ENCODE results near the gene LCN2.

Gene LCN2

DNA sequence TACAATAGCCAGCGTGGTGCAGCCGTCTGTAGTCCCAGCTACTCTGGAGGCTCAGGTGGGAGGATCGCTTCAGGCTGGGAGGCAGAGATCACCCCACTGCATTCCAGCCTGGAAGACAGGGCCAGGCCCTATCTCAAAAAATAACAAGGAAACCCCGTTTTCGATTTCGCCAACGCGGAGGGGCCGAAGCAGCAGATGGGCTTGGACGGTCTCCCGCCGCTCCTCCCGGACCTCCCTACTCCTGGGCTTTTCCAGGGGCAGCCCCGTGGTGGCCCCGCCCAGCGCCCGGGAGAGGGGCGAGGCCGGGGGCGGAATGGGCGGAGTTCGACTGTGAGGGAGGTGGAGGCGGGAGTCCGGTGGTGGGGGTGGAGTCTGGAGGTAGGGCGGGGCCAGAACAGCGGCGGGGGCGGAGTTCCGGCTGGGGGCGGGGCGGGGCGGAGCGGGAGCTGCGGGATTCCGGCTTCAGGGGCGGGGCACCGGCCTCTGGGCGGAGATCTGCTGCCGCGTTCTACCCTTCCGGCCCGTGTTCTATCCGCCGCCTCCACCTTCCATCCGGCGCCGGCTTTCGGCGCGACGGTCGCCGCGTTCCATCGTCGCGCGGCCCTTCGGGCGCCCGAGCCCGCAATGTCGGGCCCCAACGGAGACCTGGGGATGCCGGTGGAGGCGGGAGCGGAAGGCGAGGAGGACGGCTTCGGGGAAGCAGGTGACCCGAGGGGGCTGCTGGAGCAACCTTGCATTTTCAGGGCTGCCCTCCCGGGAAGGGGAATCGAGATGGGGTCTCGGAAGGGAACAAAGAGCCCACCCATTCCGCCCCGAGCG lies 10.7 kb downstream of the LCN2 start, which contains the start of gene BBLN:
BBLN (plus strand) TSS at position 482 of the 819 bp plus-strand sequence; CDS start at position 625, 143 bp downstream.
- DNase-seq (ENCODE audit: low read depth, low spot score) = peak; percentile 18

DNA sequence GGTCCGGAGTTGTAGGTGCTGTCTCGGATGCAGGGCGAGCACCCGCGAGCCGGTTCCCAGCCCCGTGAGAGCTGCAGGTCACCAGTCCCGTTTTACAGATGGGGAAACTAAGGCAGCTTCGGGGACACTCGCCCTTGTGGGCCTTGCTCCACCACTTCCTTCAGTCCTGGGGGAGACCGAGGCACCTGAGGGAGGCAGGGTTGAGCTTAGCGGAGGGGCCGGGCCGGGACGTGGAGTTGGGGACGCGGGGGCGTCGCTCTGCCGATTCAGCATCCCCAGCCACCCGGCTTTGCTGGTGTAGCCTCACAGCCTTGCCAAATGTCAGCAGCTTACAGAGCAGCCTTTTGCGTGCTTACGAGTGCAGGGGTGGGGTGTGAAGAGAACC lies 11.3 kb downstream of the LCN2 start:
- no peaks in the 10 kb centered on the region for H3K9me3 ChIP-seq (ENCODE audit: low read depth, low read length)
- no peak for TF ChIP-seq POLR2AphosphoS5 (IDR thresholded peaks at IDR 0.05; ENCODE audit: borderline replicate concordance, low read depth, low read length)
- TF ChIP-seq FOXP2 (optimal IDR thresholded peaks at IDR 0.05; ENCODE audit: control extremely low read depth, extremely low read length, insufficient read depth) = no peak
- TF ChIP-seq EZH2 (IDR thresholded peaks at IDR 0.05) = no peak
- no peak for DNase-seq (ENCODE audit: low read depth, low spot score)
- H3K36me3 ChIP-seq (ENCODE audit: insufficient read depth, low read length) = peaks cover 9% of the 10 kb centered on the region; the same call in 1 of the 2 replicates
- peak overlapping the region; percentile 95 for H3K4me3 ChIP-seq
- H3K27ac ChIP-seq = no peak overlapping the region
- peak overlapping the region; percentile 81 for H3K9ac ChIP-seq (ENCODE audit: insufficient read length)

More for the DNA sequence above, 10.7 kb downstream of the LCN2 start, which contains the start of gene BBLN:
- H3K27ac ChIP-seq = peak within 1 kb of the TSS; percentile 54
- H3K4me3 ChIP-seq = peak within 1 kb of the TSS; percentile 95
- no peaks in the 10 kb centered on the region for H3K9me3 ChIP-seq (ENCODE audit: low read depth, low read length)
- peak within 1 kb of the TSS; percentile 81 for H3K9ac ChIP-seq (ENCODE audit: insufficient read length)
- TF ChIP-seq EZH2 (IDR thresholded peaks at IDR 0.05) = no peak
- peak; percentile 85 for TF ChIP-seq POLR2AphosphoS5 (IDR thresholded peaks at IDR 0.05; ENCODE audit: borderline replicate concordance, low read depth, low read length)
- peaks cover 8% of the 10 kb centered on the region; the same call in 1 of the 2 replicates for H3K36me3 ChIP-seq (ENCODE audit: insufficient read depth, low read length)

GRCh38 chr9:128161215-128161902 lies 12.1 kb downstream of the LCN2 start:
- Histone ChIP-seq H3K27ac (no peak overlapping the region), H3K9ac (ENCODE audit: insufficient read length) (peak overlapping the region; percentile 81), H3K4me3 (peak overlapping the region; percentile 95), H3K9me3 (ENCODE audit: low read depth, low read length) (no peaks in the 10 kb centered on the region), H3K36me3 (ENCODE audit: insufficient read depth, low read length) (peaks cover 14% of the 10 kb centered on the region; the same call in 1 of the 2 replicates)
- TF ChIP-seq POLR2AphosphoS5 (IDR thresholded peaks at IDR 0.05; ENCODE audit: borderline replicate concordance, low read depth, low read length) = 0 out of 2 replicates have a peak, but pooled peaks have one; percentile 6
- TF ChIP-seq EZH2 (IDR thresholded peaks at IDR 0.05) = no peak
- TF ChIP-seq FOXP2 (optimal IDR thresholded peaks at IDR 0.05; ENCODE audit: control extremely low read depth, extremely low read length, insufficient read depth) = no peak
- DNase-seq (ENCODE audit: low read depth, low spot score) = no peak

GRCh38 chr9:128162215-128163026 lies 13.2 kb downstream of the LCN2 start:
- DNase-seq (ENCODE audit: low read depth, low spot score) = no peak
- Histone ChIP-seq H3K4me3 (no peak overlapping the region), H3K27ac (no peak overlapping the region), H3K9me3 (ENCODE audit: low read depth, low read length) (no peaks in the 10 kb centered on the region), H3K9ac (ENCODE audit: insufficient read length) (no peak overlapping the region), H3K36me3 (ENCODE audit: insufficient read depth, low read length) (peaks cover 24% of the 10 kb centered on the region; the same call in 1 of the 2 replicates)
- no peak for TF ChIP-seq EZH2 (IDR thresholded peaks at IDR 0.05)
- no peak for TF ChIP-seq FOXP2 (optimal IDR thresholded peaks at IDR 0.05; ENCODE audit: control extremely low read depth, extremely low read length, insufficient read depth)
- no peak for TF ChIP-seq POLR2AphosphoS5 (IDR thresholded peaks at IDR 0.05; ENCODE audit: borderline replicate concordance, low read depth, low read length)

GRCh38 chr9:128163027-128163515 lies 13.8 kb downstream of the LCN2 start:
- H3K9me3 ChIP-seq (ENCODE audit: low read depth, low read length) = no peaks in the 10 kb centered on the region
- peaks cover 24% of the 10 kb centered on the region; the same call in 1 of the 2 replicates for H3K36me3 ChIP-seq (ENCODE audit: insufficient read depth, low read length)
- H3K4me3 ChIP-seq = no peak overlapping the region
- DNase-seq (ENCODE audit: low read depth, low spot score) = no peak
- H3K27ac ChIP-seq = no peak overlapping the region
- TF ChIP-seq EZH2 (IDR thresholded peaks at IDR 0.05) (no peak), FOXP2 (optimal IDR thresholded peaks at IDR 0.05; ENCODE audit: control extremely low read depth, extremely low read length, insufficient read depth) (no peak), POLR2AphosphoS5 (IDR thresholded peaks at IDR 0.05; ENCODE audit: borderline replicate concordance, low read depth, low read length) (no peak)
- H3K9ac ChIP-seq (ENCODE audit: insufficient read length) = no peak overlapping the region

DNA sequence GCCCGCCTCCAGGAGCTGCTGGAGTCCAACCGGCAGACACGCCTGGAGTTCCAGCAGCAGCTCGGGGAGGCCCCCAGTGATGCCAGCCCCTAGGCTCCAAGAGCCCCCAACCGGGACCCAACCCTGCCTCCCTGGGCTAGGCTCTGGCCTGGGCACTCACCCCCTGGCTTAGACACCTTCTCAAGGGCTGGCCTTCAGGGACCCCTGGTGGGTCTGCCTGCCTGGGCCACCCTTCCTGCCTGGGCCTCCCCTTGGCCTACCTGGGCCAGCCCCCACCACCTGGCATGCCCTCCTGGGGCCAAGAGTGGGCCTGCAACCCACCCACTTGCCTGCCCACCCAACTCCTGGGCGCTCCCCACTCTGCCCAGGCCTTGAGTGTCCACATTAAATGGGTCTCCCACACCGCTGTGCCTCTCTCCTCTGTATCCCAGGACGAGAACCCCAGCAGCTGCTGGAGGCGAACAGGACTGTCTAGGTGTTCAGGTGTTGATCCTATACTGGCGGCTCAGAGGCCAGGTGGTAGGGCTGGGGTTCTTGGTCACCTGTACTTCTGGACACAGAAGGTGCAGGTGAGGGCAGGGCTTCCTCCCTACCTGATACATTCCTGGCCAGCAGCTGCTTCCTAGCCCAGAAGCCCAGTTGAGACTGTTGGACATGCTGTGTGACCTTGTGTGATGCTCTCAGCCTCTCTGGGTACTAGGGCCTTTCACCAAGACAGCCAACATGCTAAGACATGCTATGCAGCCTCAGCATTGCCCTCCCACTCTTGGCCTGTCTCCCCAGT lies 14.5 kb downstream of the LCN2 start:
- TF ChIP-seq FOXP2 (optimal IDR thresholded peaks at IDR 0.05; ENCODE audit: control extremely low read depth, extremely low read length, insufficient read depth) (no peak), POLR2AphosphoS5 (IDR thresholded peaks at IDR 0.05; ENCODE audit: borderline replicate concordance, low read depth, low read length) (no peak), EZH2 (IDR thresholded peaks at IDR 0.05) (no peak)
- H3K9me3 ChIP-seq (ENCODE audit: low read depth, low read length) = no peaks in the 10 kb centered on the region
- no peak for DNase-seq (ENCODE audit: low read depth, low spot score)
- H3K9ac ChIP-seq (ENCODE audit: insufficient read length) = no peak overlapping the region
- H3K4me3 ChIP-seq = no peak overlapping the region
- H3K36me3 ChIP-seq (ENCODE audit: insufficient read depth, low read length) = peaks cover 27% of the 10 kb centered on the region; the same call in 1 of the 2 replicates
- no peak overlapping the region for H3K27ac ChIP-seq

- H3K4me3 ChIP-seq = no peak overlapping the region
- H3K27ac ChIP-seq = no peak overlapping the region
- DNase-seq (ENCODE audit: low read depth, low spot score) = no peak
- H3K36me3 ChIP-seq (ENCODE audit: insufficient read depth, low read length) = peaks cover 32% of the 10 kb centered on the region; the same call in 1 of the 2 replicates
- no peak overlapping the region for H3K9ac ChIP-seq (ENCODE audit: insufficient read length)
- H3K9me3 ChIP-seq (ENCODE audit: low read depth, low read length) = no peaks in the 10 kb centered on the region
- TF ChIP-seq POLR2AphosphoS5 (IDR thresholded peaks at IDR 0.05; ENCODE audit: borderline replicate concordance, low read depth, low read length) (no peak), FOXP2 (optimal IDR thresholded peaks at IDR 0.05; ENCODE audit: control extremely low read depth, extremely low read length, insufficient read depth) (no peak), EZH2 (IDR thresholded peaks at IDR 0.05) (no peak)
Measured at GRCh38 chr9:128164307-128164885, 15.1 kb downstream of the LCN2 start.

Data from SK-N-MC (cell line).